GM19238 (cell line): ENCODE data around the gene STT3B.

Experiments used
- DNase-seq: peaks from one replicate; pipeline ENCODE4 v3.0.0; 2011; ENCODE audit warnings: low spot score; ENCODE audit not compliant: insufficient read length

The STT3B gene

GRCh38 chr3:31550452-31551251 is 17.9 kb downstream of the STT3B start:
- DNase-seq, result no peak

GRCh38 chr3:31551646-31552045 is 18.9 kb downstream of the STT3B start:
- DNase-seq, result no peak

GRCh38 chr3:31552103-31552502 is 19.4 kb downstream of the STT3B start:
- DNase-seq, result no peak

- DNase-seq, result no peak
These were observed 20.5 kb downstream of the STT3B start for GRCh38 chr3:31553258-31553657.

- DNase-seq, result no peak
These were observed 22.5 kb downstream of the STT3B start for GRCh38 chr3:31555204-31555603.

- DNase-seq, result no peak
These were observed 27.3 kb downstream of the STT3B start for GRCh38 chr3:31559872-31560534.

- no peak for DNase-seq
These were observed 29.2 kb downstream of the STT3B start for GRCh38 chr3:31561891-31562290.

- DNase-seq, result no peak
These were observed 29.8 kb downstream of the STT3B start for GRCh38 chr3:31562525-31562924.

- no peak for DNase-seq
These were observed 32.6 kb downstream of the STT3B start for GRCh38 chr3:31565288-31565687.

GRCh38 chr3:31567036-31567435 is 34.3 kb downstream of the STT3B start:
- no peak for DNase-seq

GRCh38 chr3:31568649-31569048 is 35.9 kb downstream of the STT3B start:
- no peak for DNase-seq

GRCh38 chr3:31571325-31571724 is 38.6 kb downstream of the STT3B start:
- DNase-seq, result no peak

- no peak for DNase-seq
These were observed 39.7 kb downstream of the STT3B start for GRCh38 chr3:31572236-31573004.

GRCh38 chr3:31573036-31573779 is 40.5 kb downstream of the STT3B start:
- DNase-seq, result no peak

GRCh38 chr3:31575448-31575847 is 42.7 kb downstream of the STT3B start:
- no peak for DNase-seq

GRCh38 chr3:31576521-31576920 is 43.8 kb downstream of the STT3B start:
- no peak for DNase-seq

- DNase-seq, result no peak
These were observed 44.5 kb downstream of the STT3B start for GRCh38 chr3:31577232-31577631.

GRCh38 chr3:31579828-31580227 is 47.1 kb downstream of the STT3B start:
- no peak for DNase-seq

- DNase-seq, result no peak
These were observed 47.9 kb downstream of the STT3B start for GRCh38 chr3:31580645-31581044.

- no peak for DNase-seq
These were observed 48.9 kb downstream of the STT3B start for GRCh38 chr3:31581660-31582059.

- no peak for DNase-seq
These were observed 56.5 kb downstream of the STT3B start for GRCh38 chr3:31589228-31589627.

- DNase-seq, result no peak
These were observed 57.9 kb downstream of the STT3B start for GRCh38 chr3:31590650-31591049.
